ENCODE measurements around the gene PPIL1.

PPIL1 gene

GRCh38 chr6:36807143-36807542 lies 67.5 kb downstream of the PPIL1 start:
- TF ChIP-seq, protein P1, sequence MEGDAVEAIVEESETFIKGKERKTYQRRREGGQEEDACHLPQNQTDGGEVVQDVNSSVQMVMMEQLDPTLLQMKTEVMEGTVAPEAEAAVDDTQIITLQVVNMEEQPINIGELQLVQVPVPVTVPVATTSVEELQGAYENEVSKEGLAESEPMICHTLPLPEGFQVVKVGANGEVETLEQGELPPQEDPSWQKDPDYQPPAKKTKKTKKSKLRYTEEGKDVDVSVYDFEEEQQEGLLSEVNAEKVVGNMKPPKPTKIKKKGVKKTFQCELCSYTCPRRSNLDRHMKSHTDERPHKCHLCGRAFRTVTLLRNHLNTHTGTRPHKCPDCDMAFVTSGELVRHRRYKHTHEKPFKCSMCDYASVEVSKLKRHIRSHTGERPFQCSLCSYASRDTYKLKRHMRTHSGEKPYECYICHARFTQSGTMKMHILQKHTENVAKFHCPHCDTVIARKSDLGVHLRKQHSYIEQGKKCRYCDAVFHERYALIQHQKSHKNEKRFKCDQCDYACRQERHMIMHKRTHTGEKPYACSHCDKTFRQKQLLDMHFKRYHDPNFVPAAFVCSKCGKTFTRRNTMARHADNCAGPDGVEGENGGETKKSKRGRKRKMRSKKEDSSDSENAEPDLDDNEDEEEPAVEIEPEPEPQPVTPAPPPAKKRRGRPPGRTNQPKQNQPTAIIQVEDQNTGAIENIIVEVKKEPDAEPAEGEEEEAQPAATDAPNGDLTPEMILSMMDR (IDR thresholded peaks at IDR 0.05; ENCODE audit: borderline replicate concordance, insufficient read depth, low read depth, low read length), result no peak
- H3K4me3 ChIP-seq (ENCODE audit: low read depth, low read length), result no peak overlapping the region

- TF ChIP-seq, protein P1 (IDR thresholded peaks at IDR 0.05; ENCODE audit: borderline replicate concordance, insufficient read depth, low read depth, low read length), result no peak
- no peak overlapping the region for H3K4me3 ChIP-seq (ENCODE audit: low read depth, low read length)
Observed at GRCh38 chr6:36805917-36806316, 68.7 kb downstream of the PPIL1 start.

GRCh38 chr6:36805096-36805797 lies 69.4 kb downstream of the PPIL1 start:
- TF ChIP-seq, protein P1 (IDR thresholded peaks at IDR 0.05; ENCODE audit: borderline replicate concordance, insufficient read depth, low read depth, low read length), result no peak
- H3K4me3 ChIP-seq (ENCODE audit: low read depth, low read length), result no peak overlapping the region

All from GM12875 (cell line).